ENCODE data around the gene FXYD6.

- TF ChIP-seq CTCF (IDR thresholded peaks at IDR 0.05) (no peak), POLR2AphosphoS5 (IDR thresholded peaks at IDR 0.05) (no peak)
These were observed 37.6 kb downstream of the FXYD6 start for GRCh38 chr11:117838901-117839300.

Data from breast epithelium (tissue), 3 donors.